Activated CD4-positive, alpha-beta T cell treated with anti-CD3 and anti-CD28 coated beads, Interleukin-2, amount 50 U/mL, for 24 hours (primary cell): ENCODE measurements around the gene TSPAN3.

Source experiments
- DNase-seq, 2 donors: peaks; one replicate each; pipeline ENCODE4 v3.0.0-alpha.2; 2020; ENCODE audit warnings: low read depth in 1 of 2, low spot score in 1 of 2

TSPAN3 gene

DNA sequence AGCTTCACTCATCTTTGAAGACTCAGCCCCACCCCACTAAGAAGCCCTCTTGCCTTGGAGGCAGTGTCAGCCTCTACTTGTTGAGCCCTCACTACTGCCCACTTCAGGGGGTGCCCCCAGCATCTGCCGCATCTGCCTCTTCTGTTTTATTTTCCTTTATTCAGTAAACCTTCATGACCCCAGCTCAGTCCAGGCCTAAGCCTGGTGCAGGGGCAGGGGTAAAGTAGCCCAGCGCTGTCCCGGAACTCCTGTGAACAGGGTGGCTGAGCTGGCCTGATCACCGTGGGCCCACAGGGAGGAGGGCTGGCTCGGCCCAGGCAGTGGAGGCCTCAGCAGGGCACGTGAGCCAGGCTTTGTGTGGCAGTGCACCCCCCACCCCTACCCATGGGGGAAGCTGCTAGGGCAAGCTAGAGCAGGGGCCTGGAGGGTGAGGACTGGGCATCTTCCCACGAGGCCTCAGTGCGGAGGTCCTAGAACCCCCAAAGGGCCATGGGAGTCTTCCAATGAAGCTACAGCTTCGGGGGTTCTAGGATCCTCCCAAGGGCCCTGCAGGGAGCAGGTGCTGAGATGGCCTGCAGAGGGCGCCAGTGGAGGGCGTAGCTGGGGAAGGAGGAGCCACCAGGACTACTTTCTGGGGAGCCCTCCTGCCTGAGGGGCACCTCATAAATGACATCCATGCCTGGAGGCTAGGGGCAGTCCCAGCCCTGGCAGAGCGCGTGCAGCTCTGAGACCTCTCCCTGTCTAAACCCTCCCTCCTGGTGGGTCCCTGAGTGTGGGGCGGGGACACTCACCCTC, 36.0 kb downstream of the TSPAN3 start:
- DNase-seq, result no peak

DNA sequence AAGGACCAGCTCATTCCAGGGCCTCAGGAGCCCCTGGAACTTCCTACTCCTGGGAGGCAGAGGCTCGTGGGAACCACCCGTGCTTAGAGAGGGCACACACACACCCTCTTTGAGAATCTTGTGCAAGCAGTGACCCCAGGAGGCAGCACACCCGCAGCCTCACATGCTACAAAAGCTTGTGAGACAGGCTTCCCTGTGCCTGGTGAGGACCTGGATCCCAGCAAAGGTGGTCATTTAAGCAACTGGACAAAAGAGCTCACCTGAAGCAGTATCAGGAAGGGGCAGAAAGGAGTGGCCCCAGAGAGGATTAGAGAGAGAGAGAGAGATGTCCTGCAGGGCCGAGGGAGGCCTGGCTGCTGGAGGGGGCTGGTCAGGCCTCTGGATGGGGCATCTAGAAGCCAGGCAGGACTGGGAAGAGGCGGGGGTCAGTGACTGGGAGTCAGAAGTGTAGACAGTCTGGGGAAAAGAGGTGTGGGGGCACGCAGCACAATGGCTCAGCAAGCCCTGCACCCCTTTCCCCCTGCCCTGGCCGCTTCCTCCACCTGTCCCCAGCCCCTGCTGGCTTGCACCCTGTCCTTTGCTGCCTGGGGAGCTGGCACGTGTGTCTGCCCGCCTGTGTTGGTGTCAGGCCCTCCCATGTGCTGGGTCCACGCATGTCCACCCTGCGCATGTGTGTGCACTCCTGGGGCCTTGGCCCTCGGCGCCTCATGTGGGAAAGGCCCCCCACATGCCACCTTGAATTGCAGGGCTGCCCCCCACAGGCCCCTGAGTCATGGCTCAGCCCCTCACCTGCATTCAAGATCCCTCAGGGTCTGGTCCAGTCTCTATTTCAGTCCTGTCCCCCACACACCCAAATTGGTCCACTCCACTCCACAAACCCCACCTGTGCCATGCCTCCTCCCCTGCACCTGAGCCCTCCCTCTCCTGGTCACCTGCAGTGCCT, 36.9 kb downstream of the TSPAN3 start:
- no peak for DNase-seq

DNA sequence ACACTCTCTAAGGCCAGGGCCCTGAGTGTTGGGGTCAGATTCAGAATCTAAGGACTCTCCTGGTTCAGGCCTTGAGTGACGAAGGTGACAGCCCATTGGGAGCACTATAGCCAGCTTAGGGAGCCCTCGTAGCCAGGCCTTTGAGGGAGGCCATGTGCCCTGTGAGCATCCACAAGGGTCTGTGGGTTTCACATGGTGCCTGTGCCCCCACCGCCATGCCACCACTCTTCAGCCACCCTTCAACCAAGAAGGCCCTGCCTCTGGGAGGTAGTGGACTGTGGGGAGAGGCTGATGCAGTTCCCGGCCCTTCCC, 37.5 kb downstream of the TSPAN3 start:
- no peak for DNase-seq

DNA sequence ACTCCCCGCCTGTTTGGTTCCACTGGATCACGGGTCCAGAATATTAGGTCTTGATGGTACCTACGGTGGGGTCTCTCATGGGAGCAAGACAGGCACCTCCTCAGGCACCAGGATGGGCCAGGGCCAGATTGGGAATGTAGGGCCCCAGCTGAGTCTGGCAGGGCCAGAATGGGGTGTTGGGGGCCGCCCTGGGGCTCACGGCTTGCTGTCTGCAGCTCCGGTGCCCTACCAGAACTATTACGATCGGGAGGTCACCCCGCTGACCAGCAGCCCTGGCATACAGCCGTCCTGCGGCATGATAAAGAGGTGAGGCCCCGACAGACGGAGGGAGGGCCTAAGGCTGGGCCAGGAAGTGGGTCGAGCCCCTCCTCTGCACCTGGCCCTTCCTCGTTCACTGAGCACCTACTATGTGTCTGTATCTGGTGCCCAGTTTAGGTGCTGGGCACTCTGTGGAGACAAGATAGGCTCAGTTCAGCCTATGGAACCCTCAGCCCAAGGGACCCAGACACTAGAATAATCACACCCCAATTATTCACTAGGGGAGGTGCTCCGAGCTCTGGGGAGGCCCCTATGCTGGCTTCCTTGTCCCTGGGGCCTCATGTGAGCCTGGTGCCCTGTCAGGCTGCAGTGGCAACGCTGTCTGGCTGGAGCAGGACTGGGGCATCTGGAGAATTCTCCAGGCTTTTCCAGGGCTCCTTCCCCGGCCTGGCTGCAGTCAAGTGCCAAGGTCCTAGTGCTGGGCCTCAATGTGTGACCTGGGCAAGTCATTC, 38.1 kb downstream of the TSPAN3 start:
- no peak for DNase-seq

DNA sequence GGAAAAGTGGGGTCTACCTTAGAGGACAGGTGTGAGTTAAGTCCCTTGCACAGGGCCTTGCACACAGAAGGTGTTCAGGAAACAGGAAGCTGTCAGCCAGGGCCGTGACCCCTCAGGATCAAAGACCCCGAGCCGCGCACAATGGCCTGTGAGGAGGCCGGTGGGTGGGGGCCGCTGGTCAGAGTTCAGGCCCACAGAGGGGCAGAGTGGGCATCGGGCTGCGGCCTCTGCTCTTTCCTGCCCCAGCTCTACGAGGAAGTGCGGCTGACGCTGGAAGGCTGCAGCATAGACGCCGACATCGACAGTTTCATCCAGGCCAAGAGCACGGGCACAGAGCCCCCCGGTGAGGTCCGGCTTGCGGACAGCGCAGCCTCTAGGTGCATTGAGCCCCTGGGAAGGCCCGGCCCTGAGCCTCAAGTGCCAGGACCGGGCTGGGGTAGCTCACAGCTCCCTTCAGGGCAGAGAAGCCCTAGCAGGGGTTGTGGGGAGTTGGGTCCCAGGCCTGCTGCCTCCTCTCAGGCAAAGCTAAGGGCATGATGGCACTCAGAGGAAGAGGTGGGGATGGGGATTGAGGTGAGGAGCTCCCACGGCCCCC, 38.8 kb downstream of the TSPAN3 start:
- DNase-seq, result no peak

DNA sequence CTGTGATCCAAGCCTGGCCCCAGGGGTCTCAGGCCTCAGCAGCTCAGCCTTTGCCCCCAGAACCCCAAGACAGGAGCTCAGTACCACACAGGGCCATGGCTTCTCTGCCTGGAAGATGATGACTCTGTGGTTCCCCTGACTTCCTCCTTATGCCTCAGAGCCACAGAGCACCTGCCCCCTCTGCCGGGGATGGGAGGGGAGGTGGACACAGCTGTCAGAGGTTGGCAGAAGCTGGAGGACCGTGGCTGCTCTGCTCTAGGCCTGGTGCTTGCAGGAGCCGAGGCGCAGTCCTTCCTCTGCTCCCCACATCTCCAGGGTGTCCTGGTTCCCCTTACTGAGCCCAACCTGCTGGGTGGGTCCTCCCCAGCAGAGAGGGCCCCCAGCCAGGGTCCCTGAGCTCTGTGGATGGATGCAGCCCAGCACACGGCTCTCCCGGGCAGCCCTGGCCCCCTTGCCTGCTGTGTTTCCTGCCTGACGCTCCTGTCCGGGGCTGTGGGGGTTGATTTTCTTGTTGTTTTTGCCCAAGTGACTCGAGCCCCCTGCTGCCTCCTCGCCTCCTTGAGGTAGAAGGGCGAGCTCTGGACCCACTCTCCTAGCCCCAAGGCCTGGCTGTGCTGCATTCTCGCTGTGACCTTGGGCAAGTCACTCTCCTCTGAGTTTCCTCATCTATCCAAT, 39.4 kb downstream of the TSPAN3 start:
- DNase-seq, result no peak

DNA sequence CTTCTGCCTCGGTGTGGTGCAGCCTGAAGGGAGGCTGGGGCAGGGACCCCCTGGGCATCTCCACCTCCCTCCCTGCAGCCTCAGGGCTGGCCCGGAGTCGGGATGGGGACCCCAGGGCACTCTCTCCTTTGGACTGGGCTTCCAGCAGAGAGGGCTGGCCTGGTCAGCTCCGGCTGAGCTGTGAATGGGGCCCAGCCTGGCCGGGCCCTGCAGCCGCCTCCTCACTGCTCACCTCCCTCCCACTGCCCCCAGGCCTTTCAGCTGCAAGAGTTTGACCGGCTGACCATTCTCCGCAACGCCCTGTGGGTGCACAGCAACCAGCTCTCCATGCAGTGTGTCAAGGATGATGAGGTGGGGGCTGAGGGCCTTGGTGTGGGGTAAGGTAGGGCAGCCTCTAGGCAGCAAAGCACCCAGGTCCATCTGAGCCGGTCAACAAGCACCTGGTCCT, 40.0 kb downstream of the TSPAN3 start:
- no peak for DNase-seq

DNA sequence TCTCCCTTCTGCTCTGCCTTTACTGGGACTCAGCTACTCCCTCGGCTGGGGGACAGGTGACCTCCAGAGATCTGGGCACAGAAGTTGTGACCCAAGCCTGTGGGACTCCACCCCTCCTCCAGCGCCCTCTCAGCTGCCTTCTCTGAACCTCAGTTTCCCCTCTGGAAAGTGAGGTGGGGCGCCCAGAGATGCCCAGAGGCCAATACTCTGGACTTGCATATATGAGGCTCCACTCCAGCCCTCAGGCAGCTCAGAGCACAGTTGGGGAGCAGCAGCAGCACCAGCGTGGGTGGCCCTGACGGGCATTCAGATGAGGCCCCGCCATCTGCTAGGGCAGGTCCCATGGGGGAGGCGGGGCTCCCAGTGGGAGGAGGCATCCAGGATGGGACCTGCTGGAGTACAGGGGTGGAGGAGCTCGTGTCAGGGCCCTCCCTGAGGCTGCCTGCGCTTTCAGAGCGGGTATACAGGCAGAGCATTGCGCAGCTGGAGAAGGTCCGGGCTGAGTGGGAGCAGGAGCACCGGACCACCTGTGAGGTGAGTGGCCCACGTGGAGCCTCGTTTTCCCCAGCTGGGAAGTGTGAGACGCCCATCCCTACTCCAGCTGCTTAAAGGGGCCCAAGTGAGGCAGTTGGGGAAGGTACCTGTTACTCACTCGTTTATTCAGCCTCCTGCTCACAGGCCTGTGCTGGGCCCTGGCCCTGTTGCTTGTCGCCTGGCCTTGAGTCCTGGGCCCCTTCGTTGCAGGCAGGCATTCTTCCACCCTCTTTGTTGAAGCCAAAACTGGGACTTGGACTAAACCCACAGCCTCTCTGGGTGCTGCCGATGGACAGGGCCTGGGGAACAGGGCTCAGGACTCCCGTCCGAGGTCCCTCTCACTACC, 40.6 kb downstream of the TSPAN3 start:
- no peak for DNase-seq

DNA sequence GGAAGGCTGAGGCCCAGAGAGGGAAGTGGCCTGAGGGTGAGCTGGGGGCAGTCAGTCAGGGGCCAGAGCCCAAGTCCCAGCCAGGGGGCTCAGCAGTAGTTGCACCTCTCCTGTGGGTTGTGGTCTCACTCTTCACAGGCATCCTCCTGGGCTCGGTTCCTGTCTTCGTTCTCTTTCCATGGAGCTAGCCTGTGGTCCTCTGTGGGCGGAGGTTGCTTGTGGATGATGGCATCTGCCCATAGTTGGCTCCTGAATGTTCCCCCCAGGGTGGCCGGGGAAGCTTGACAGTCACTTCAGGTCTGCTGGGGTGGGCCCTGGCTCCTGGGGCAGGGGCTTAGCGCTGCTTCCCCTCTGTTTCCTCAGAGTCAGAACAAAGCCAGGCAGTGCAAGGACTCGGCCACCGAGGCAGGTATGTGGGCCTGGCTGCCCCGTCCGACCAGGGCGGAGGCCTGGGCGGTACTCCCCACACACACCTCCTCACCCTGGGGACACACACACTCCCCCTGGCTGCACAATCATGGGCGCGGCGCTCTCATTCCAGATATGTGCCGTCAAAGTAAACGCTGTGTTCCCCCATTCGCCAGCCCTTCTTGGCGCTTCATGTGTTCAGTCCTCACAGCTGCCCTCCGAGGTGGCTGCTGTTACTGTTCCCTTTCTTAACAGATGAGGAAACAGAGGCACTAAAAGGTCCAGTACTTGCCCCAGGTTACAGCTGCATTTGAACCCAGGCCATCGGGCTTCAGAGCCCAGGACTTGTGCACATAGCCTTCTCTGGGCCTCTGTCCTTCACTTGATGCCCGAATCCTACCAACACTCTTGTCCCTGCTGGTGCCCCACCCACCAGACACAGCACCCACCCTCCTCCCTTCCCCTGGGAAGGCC, 41.5 kb downstream of the TSPAN3 start:
- DNase-seq, result no peak

DNA sequence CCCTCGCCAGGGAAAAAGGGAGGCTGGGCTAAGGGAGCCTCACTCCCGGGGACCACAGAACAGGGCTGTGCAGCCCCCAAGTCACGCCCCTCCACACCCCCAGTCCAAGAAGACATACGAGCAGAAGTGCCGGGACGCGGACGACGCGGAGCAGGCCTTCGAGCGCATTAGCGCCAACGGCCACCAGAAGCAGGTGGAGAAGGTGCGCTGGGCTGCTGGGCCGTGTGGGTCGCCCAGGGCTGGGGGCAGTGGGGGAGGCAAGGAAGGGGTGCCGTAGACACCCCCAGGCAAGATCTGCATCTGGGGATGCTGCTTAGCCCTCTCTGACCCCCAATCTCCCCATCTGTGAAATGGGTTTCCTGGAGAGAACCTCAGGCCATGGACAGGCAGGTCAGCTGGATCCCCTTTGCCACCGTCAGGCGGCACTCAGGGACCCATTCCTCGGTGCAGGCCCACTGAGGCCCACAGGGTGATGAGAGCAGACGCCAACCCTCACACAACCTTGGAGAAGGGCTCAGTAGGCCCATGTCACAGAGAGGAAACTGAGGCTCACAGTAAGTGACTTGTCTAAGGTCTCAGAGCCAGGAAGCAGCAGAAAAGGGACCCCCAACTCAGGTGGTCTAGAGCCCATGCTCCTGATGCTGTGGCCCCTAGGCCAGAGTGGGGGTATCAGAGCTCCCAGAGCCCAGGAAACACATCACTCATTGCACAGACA, 42.3 kb downstream of the TSPAN3 start:
- DNase-seq, result no peak

DNA sequence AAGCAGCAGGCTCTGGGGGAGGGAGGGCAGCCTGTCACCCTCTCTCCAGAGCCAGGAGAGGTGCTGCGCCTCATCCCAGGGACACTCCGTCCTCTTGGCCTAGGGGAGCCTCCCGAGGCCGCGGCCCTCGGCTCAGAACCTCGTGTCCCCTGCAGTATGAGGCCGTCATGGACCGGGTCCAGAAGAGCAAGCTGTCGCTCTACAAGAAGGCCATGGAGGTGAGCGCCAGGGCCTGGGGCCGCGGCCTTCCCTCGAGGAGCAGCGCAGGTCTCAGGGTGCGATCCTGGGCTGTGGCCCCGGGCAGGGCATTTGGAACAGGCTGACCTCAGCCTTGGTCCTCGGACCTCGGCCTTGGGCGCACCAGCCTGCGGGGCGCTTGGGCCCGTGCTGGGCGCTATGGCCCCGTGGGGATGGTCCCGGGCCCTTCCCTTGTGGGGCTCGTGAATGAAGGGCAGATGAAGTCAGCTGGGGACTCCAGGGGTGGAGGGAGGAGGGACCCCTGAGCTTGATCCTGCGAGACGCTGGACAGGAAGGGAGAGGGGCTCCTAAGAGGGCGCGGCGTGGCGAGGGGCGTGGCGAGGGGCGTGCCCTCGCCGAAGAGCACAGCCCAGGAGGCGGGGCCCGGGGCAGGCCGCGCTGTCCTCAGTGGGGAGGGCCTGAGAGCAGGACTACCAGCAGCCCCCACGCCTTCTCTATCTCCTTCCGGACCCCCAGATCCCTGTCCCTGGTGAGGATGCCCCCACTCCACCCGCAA, 43.0 kb downstream of the TSPAN3 start:
- no peak for DNase-seq

DNA sequence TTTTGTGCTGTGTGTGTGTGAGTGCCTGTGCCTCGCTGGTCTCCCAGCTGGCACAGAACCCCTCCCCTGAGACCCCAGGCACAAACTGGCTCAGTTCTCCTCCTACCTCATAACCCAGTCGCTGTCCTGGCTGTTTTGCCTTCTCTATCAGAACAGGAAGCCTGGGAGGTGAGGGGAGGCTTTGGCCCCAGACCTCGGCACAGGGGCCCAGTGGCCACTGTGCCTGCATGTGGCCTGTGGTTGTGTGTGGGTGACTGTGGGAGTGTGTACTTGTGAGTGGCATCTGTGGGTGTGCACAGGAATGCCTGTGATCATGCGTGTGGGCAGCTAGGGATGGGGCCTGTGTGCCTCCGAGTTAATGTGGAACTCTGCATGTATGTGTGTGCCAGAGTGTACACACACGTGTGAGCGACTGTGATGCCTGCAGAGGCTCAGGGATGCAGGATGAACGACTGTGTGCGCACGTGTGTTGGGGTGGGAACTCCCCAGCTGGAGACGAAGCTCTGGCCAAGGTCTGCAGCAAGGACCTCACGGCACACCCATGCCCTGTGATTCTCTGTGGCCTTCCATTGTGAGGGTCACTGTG, 43.7 kb downstream of the TSPAN3 start:
- DNase-seq, result no peak

DNA sequence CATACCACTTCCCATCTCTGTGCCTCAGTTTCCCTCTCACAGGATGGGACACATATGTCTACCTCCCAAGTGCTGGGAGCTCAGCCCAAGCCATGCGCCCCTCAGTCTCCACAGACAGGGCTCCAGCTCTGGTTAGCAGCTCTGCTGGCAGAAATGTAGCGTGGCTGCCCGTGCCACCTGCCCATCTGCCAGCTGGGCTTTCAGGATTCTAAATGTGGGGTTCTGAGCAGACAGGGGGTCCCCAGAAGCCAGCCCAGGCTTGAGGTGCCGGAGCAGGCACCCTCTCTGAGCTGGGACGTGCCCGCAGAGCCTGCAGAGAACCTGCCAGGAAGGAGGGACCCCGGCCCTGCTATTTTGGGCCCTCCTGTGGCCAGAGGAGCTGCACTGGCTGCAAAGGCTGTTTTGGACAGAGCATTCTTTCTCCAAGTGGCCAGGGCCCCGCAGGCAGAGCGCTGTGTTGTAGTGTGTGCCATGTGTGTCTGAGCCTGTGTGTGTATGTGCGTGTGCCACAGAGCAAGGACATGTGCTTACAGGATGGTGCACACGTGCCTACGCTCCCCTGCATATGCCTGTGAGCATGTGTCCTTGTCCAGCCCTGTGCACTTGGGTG, 44.3 kb downstream of the TSPAN3 start:
- DNase-seq, result no peak

DNA sequence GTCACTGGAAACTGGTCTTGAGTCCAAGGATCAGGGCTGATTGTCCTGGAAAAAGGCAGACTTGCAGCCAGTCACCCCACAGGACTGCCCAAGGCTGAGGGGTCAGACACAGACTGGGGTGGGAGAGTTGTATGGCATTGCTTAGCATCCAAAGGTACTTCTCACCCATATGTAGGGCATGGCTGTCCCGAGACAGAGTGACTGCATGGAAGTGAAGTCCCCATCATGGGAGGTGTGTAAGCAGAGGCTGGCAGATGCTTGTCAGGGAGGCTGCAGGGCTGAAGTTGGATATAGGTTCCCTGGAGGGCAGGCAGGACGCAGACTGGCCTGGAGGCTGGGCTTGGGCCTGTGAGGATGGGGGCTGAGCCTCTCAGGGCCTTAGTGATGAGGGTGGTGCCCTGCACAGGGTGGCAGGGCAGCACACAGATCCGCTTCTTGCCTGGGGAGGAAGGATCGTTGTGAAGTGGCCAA, 44.9 kb downstream of the TSPAN3 start:
- DNase-seq, result no peak

DNA sequence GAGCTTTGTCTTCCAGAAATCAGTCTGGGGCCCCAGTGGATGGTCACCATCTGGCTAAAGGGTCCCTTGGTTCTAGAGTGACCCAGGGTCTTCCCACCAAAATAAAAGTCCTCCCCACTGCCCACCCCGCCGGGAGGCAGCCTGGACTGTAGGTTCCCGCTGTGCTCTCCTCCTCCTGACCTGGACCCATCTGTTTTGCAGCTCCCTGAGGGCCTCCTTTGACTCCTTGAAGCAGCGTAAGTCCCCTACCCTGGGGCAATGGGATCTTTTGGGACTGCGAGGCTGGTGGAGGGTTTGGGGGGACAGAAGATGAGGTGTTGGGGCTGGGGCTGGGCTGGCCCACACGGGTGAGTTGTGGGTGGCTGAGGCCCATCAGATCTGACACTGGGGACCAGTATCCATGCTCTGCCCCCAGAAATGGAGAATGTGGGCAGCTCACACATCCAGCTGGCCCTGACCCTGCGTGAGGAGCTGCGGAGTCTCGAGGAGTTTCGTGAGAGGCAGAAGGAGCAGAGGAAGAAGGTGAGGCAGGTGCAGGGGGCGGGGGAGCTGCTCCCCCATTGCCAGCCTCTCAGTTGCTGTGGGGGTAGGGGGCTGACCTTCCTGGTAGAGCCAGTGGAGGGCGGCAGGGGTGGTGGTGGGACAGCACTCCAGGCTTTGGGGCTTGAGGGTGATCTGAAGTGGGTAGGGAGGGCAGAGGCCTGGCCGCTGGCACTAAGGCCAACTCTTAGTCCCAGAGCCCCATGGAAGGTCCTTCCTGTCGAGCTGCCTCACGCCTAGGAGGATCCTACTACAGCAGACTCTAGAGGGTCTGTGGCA, 45.6 kb downstream of the TSPAN3 start:
- no peak for DNase-seq
